ENCODE measurements around the gene BUB1B.

GRCh38 chr15:40242213-40242599, 81.3 kb downstream of the BUB1B start:
- TF ChIP-seq CTCF (conservative IDR thresholded peaks at IDR 0.05) (no peak), ZFX (IDR thresholded peaks at IDR 0.05) (no peak)

Data from C4-2B (cell line).